Endodermal cell (in vitro differentiated cells): ENCODE results near the gene ELOF1. TPM values are rescaled to one million over a fixed set of nuclear protein-coding genes. Genes with fewer than 3 reads are reported as not detected.

ENCODE experiments used
- DNase-seq: peaks from one replicate; pipeline ENCODE4 v3.0.0-alpha.2; 2017
- H3K27ac ChIP-seq: 2 replicates; pipeline ENCODE4 v1.5.1; 2013; ENCODE audit warnings: mild to moderate bottlenecking, low read depth, low read length, moderate library complexity
- H3K27me3 ChIP-seq: 2 replicates; pipeline ENCODE4 v1.6.1; 2013; ENCODE audit warnings: mild to moderate bottlenecking, low read length, moderate library complexity; ENCODE audit not compliant: insufficient read depth, control insufficient read depth, poor library complexity, severe bottlenecking
- H3K36me3 ChIP-seq: 2 replicates; pipeline ENCODE4 v1.7.0; 2013; ENCODE audit warnings: mild to moderate bottlenecking, low read length, moderate library complexity; ENCODE audit not compliant: control insufficient read depth, insufficient read depth
- H3K4me1 ChIP-seq: one replicate; pipeline ENCODE4 v1.7.0; 2013; ENCODE audit warnings: low read length; ENCODE audit not compliant: control insufficient read depth, insufficient read depth
- H3K4me3 ChIP-seq: 2 replicates; pipeline ENCODE4 v1.5.1; 2013; ENCODE audit warnings: mild to moderate bottlenecking, low read length, moderate library complexity
- H3K9ac ChIP-seq: 2 replicates; pipeline ENCODE4 v1.6.1; 2013; ENCODE audit warnings: mild to moderate bottlenecking, low read length, moderate library complexity; ENCODE audit not compliant: poor library complexity, severe bottlenecking; ENCODE audit errors: extremely low read depth
- H3K9me3 ChIP-seq: 2 replicates; pipeline ENCODE4 v1.6.1; 2013; ENCODE audit warnings: mild to moderate bottlenecking, low read length, moderate library complexity; ENCODE audit not compliant: control insufficient read depth
- H3K27ac Mint-ChIP-seq: 2 replicates; pipeline ENCODE4 v1.8.0; 2020; ENCODE audit warnings: mixed read lengths
- H3K27me3 Mint-ChIP-seq: 2 replicates; pipeline ENCODE4 v1.8.0; 2021; ENCODE audit warnings: mild to moderate bottlenecking, mixed read lengths; ENCODE audit not compliant: insufficient read depth
- H3K36me3 Mint-ChIP-seq: 2 replicates; pipeline ENCODE4 v1.8.0; 2020; ENCODE audit warnings: low read depth, mixed read lengths
- H3K4me1 Mint-ChIP-seq: 2 replicates; pipeline ENCODE4 v1.8.0; 2020; ENCODE audit warnings: mixed read lengths
- H3K4me3 Mint-ChIP-seq: 2 replicates; pipeline ENCODE4 v1.8.0; 2020; ENCODE audit warnings: mild to moderate bottlenecking, moderate library complexity, mixed read lengths
- H3K9me3 Mint-ChIP-seq: 2 replicates; pipeline ENCODE4 v1.8.0; 2020; ENCODE audit warnings: mild to moderate bottlenecking, mixed read lengths
- WGBS, 2 experiments: methylation state at CpG; one replicate each; pipeline versions ENCODE4 v1.1.5 to v1.1.7; 2013; ENCODE audit warnings: missing lambda C conversion rate in 2 of 2, mixed read lengths in 1 of 2; ENCODE audit not compliant: insufficient coverage in 1 of 2, insufficient read length in 1 of 2; 5-methylcytosine and 5-hydroxymethylcytosine counted together
- total RNA-seq, 2 donors: library from RNA; stranded (reverse); fragmentation: NEBNext Ultra II Directional in 1 of 2; extraction: Animal tissue kit (Norgen Biotek cat#: 25700) in 1 of 2; gene quantifications; 2 replicates in 1 of 2; 3 replicates in 1 of 2; pipeline ENCODE4 v1.2.1, GENCODE V29; 2021
- TF ChIP-seq, protein P1 (sequence below): fragments of 200-600 bp; sonication (generic); conservative IDR thresholded peaks from 2 replicates; pipeline ENCODE4 v1.5.0; 2021; ENCODE audit warnings: antibody characterized with exemption, mild to moderate bottlenecking

The ELOF1 gene
- total RNA-seq, 2 donors from 2014 or later: 62.6 to 68.7 TPM

DNA sequence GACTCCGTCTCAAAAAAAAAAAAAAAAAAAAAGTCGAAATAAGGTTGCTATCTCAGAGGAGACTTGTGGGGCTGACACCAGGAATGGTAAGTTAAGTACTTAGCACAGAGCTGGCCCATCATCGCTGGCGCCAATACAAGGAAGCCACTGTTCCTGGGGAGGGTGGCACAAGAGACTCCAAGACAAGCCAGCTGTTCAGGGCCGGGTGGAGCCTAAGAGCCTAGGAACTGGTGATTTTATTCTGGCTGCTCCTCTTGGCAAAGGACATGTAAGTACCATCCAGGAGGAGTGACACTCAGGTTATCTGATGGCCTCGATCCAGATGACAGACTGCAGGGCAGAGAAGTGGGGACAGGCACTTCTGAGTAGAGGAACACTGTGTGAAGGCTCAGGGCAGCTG, 3.8 kb downstream of the ELOF1 start:
- Histone ChIP-seq H3K27ac (no peak overlapping the region), H3K9me3 (no peaks in the 10 kb centered on the region), H3K9ac (no peak overlapping the region), H3K36me3 (peaks cover 37% of the 10 kb centered on the region), H3K27me3 (no peaks in the 10 kb centered on the region), H3K4me1 (no peaks in the 10 kb centered on the region), H3K4me3 (no peak overlapping the region)
- no peak for DNase-seq
- no peaks in the 10 kb centered on the region for H3K9me3 Mint-ChIP-seq
- H3K4me1 Mint-ChIP-seq: peaks cover 8% of the 10 kb centered on the region
- no peaks in the 10 kb centered on the region for H3K27me3 Mint-ChIP-seq
- TF ChIP-seq, protein P1, sequence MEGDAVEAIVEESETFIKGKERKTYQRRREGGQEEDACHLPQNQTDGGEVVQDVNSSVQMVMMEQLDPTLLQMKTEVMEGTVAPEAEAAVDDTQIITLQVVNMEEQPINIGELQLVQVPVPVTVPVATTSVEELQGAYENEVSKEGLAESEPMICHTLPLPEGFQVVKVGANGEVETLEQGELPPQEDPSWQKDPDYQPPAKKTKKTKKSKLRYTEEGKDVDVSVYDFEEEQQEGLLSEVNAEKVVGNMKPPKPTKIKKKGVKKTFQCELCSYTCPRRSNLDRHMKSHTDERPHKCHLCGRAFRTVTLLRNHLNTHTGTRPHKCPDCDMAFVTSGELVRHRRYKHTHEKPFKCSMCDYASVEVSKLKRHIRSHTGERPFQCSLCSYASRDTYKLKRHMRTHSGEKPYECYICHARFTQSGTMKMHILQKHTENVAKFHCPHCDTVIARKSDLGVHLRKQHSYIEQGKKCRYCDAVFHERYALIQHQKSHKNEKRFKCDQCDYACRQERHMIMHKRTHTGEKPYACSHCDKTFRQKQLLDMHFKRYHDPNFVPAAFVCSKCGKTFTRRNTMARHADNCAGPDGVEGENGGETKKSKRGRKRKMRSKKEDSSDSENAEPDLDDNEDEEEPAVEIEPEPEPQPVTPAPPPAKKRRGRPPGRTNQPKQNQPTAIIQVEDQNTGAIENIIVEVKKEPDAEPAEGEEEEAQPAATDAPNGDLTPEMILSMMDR: no peak
- WGBS, 2 experiments: 90 to 96% methylated on average over 4 to 6 of the region's 6 CpGs
- H3K4me3 Mint-ChIP-seq: no peak overlapping the region
- peaks cover 19% of the 10 kb centered on the region for H3K36me3 Mint-ChIP-seq
- no peak overlapping the region for H3K27ac Mint-ChIP-seq

DNA sequence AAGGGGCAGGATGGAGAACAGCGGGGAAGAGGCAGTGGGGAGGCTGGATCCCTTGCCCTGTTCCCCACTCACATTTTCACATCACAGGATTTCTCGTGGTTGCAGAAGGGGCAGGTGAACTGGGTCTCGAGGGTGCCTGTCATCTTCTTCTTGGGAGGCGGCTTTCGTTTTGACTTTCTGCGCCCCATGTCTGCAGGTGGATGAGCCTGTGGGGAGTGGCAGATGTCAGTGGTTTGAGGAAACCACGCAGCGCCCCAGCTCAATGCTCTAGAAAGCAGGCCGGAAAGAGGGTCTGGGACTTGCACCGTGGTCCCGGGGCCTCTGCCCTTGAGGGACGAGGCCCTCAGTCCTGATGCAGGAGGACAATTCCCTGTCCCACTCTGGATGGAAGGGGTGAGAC, 4.9 kb downstream of the ELOF1 start:
- H3K4me1 Mint-ChIP-seq: peaks cover 6% of the 10 kb centered on the region
- no peak overlapping the region for H3K4me3 ChIP-seq
- no peaks in the 10 kb centered on the region for H3K9me3 Mint-ChIP-seq
- WGBS, 2 experiments: 94 to 98% methylated on average over 7 to 12 of the region's 12 CpGs
- no peak overlapping the region for H3K4me3 Mint-ChIP-seq
- H3K27ac Mint-ChIP-seq: no peak overlapping the region
- TF ChIP-seq, protein P1: no peak
- no peaks in the 10 kb centered on the region for H3K4me1 ChIP-seq
- H3K9me3 ChIP-seq: no peaks in the 10 kb centered on the region
- H3K27me3 Mint-ChIP-seq: no peaks in the 10 kb centered on the region
- no peak for DNase-seq
- no peak overlapping the region for H3K27ac ChIP-seq
- no peak overlapping the region for H3K9ac ChIP-seq
- H3K36me3 ChIP-seq: peaks cover 44% of the 10 kb centered on the region
- H3K36me3 Mint-ChIP-seq: peaks cover 21% of the 10 kb centered on the region
- no peaks in the 10 kb centered on the region for H3K27me3 ChIP-seq

DNA sequence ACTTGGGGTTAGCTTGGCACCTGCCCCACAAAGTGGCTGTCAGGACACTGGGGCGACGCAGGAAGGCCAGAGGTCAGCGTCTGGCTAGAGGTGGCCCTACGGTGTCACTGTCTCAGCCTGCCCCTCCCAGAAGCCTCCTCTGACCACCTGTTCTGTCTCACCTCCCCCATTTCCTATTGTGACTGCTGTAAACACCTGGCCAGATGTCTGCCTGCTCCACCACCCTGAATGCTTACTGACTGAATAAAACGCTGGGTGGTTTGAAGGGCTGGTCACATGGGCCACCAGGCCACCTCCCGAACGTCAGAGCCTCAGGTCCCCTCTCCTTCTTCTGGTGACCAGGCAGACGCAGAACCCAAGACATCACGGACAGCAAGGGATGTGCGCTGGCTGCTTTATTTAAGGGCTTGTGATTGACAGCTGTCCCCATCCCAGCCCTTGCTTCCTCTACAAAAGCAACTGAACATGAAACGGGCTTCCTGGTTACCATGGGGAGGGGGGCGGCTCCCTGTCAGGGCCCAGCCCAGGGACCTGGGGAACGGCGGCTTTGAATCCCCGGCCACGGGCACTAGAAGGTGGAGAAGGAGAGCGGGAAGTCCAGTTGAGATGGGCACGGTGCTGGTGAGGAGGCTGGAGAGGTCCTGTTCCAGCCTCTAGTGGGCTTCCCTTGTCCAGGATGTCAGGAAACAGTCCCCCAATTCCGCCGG, 6.2 kb downstream of the ELOF1 start:
- Mint-ChIP-seq H3K4me1 (peaks cover 1% of the 10 kb centered on the region), H3K27me3 (no peaks in the 10 kb centered on the region), H3K36me3 (peaks cover 25% of the 10 kb centered on the region), H3K27ac (no peak overlapping the region), H3K4me3 (no peak overlapping the region), H3K9me3 (no peaks in the 10 kb centered on the region)
- DNase-seq: no peak
- H3K27me3 ChIP-seq: no peaks in the 10 kb centered on the region
- no peak overlapping the region for H3K4me3 ChIP-seq
- TF ChIP-seq, protein P1: no peak
- no peak overlapping the region for H3K9ac ChIP-seq
- H3K4me1 ChIP-seq: no peaks in the 10 kb centered on the region
- H3K9me3 ChIP-seq: no peaks in the 10 kb centered on the region
- H3K27ac ChIP-seq: no peak overlapping the region
- 94 to 95% methylated on average over 12 to 20 of the region's 20 CpGs for WGBS, 2 experiments
- H3K36me3 ChIP-seq: peaks cover 51% of the 10 kb centered on the region
